Right lobe of liver (tissue), 4 donors: ENCODE results near the gene BTG1.

Experiments used
- POLR2A ChIP-seq: fragments of 450-650 bp; IDR thresholded peaks from one replicate; pipeline ENCODE4 v1.6.1; 2017; ENCODE audit warnings: antibody characterized with exemption, mild to moderate bottlenecking
- TF ChIP-seq, protein P1 (sequence below), 4 donors: fragments of 200-600 bp in 3 of 4; fragments of 450-650 bp in 1 of 4; IDR thresholded peaks; one replicate each; pipeline versions ENCODE4 v1.5.1 to v1.8.0; 2016 to 2022; ENCODE audit warnings: antibody characterized with exemption in 4 of 4, mild to moderate bottlenecking in 2 of 4
- donor health status: DM: no; HTN: no; CAD: no.
- donor health status: DM: no; HTN: no; CAD: no.
- donor health status: DM: no; HTN: yes; CAD: no.

DNA sequence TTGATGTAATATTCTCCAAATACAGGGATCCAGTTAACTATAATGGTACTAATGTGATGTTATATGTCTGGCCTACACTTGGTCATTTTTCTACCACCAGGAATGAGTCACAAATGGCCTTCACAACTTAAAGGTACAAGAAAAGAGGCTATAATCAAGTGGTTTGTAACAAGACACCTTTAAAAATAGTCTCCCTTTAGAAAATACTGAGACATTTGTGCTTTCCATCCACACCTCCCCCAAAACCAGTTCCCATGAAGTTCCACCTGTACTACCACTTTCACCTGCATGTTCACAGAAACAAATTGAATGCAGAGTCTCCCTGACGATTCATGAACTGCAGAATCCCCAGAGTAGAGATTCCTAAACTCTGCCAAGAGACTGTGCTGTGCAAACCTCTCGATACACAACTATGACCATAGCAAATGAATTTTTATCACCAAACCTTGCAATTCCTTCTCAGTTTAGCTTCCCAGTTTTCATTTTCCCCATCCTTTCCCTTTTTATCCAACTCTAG lies 6.0 kb downstream of the BTG1 start:
- TF ChIP-seq, protein P1, sequence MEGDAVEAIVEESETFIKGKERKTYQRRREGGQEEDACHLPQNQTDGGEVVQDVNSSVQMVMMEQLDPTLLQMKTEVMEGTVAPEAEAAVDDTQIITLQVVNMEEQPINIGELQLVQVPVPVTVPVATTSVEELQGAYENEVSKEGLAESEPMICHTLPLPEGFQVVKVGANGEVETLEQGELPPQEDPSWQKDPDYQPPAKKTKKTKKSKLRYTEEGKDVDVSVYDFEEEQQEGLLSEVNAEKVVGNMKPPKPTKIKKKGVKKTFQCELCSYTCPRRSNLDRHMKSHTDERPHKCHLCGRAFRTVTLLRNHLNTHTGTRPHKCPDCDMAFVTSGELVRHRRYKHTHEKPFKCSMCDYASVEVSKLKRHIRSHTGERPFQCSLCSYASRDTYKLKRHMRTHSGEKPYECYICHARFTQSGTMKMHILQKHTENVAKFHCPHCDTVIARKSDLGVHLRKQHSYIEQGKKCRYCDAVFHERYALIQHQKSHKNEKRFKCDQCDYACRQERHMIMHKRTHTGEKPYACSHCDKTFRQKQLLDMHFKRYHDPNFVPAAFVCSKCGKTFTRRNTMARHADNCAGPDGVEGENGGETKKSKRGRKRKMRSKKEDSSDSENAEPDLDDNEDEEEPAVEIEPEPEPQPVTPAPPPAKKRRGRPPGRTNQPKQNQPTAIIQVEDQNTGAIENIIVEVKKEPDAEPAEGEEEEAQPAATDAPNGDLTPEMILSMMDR (IDR thresholded peaks at IDR 0.05): no peak
- TF ChIP-seq POLR2A: no peak
